Stimulated activated CD4-positive, alpha-beta T cell treated with anti-CD3 and anti-CD28 coated beads, Interleukin-1b, Interleukin-23, amount 100 ng/mL, for 24 hours (primary cell): ENCODE measurements around the gene ZNF189.
"Not testable (repeated sequence)": the region's sequence is repeated elsewhere in the genome, so short reads cannot be mapped to it uniquely, and the experiment has no call there.

ENCODE experiments used
- DNase-seq, 4 experiments: peaks; one replicate each; pipeline ENCODE4 v3.0.0-alpha.2; 2020; ENCODE audit warnings: low read depth in 4 of 4, low spot score in 1 of 4

ZNF189 gene

GRCh38 chr9:101376111-101376848 lies 22.4 kb upstream of the ZNF189 start:
- DNase-seq, result no peak

- DNase-seq, result no peak
Measured at GRCh38 chr9:101380295-101380694, 18.4 kb upstream of the ZNF189 start.

DNA sequence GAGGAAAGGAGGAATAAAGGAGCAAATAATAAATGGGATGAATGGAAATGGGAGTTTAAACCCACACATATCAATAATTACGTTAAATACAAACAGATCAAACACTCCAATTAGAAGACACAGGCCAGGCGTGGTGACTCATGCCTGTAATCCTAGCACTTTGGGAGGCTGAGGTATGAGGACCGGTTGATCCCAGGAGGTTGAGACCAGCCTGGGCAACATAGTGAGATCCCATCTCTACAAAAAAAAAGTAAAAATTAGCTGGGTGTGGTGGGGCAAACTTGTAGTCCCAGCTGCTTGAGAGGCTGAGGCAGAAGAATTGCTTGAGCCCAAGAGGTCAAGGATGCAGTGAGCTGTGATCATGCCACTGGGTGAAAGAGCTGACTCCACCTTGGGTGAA lies 17.5 kb upstream of the ZNF189 start:
- DNase-seq, result no peak

DNA sequence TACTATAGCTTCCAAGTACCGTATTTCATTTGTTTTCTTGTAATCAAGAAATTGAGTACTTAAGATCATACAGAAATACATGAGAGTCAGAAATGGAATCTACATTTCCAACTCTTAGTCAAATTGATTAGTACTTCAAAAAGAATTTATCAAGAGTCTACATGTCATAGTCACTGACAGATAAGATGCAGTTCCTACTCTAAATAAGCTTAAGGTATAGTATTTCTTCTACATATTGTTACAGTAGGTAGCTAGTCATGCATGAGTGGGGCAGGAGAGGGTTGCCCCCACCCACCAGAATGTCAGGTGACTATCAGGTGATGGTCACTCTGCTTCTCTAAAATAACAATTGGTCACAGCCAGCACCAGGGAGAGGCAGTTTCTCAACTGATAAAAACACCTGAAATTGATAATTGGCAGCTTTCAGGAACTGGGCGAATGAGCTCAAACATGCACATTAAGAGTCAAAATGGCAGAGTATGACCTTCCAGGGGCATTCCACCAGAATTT lies 16.8 kb upstream of the ZNF189 start:
- DNase-seq, result no peak

- DNase-seq, result no peak
Measured at GRCh38 chr9:101383361-101383760, 15.3 kb upstream of the ZNF189 start.

- DNase-seq, result not testable (repeated sequence)
Measured at GRCh38 chr9:101384873-101385536, 13.6 kb upstream of the ZNF189 start, which contains the start of gene BAAT. BAAT (minus strand) TSS chr9:101385006; CDS start chr9:101371404, 13,602 bp downstream.

- no peak for DNase-seq
Measured at GRCh38 chr9:101387871-101388506, 10.7 kb upstream of the ZNF189 start.

DNA sequence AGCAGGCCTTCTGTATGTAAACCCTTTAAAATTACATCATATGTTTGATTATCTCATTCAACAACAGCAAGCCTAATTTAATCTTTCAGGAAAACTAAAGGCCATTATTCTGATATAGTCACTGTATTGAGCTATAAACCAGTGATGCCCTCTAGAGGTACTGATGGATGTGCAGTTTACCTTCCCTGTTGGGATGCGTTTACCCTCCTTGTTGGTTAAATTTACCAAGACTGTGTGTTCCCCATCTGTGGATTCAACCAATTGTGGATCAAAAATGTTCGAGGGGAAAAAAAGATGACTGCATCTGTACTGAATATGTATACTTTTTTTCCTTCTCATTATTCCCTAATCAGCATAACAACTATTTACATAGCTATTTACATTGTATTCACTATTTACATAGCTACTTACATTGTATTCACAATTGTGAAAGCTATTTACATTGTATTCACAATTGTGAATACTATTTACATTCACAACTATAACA lies 10.1 kb upstream of the ZNF189 start:
- DNase-seq, result no peak

DNA sequence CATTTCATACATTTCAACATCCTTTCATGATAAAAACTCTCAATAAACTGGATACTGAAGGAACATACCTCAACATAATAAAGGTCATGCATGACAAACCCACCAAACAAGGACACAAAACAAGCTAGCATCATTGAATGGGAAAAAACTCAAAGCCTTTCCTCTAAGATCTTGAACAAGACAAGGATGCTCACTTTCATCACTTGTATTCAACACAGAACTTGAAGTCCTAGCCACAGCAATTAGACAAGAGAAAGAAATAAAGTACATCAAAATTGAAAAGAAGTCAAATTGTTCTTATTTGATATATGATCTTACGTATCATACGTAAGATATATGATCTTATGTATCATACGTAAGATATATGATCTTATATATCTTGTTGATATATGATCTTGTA lies 5.5 kb upstream of the ZNF189 start:
- no peak for DNase-seq

DNA sequence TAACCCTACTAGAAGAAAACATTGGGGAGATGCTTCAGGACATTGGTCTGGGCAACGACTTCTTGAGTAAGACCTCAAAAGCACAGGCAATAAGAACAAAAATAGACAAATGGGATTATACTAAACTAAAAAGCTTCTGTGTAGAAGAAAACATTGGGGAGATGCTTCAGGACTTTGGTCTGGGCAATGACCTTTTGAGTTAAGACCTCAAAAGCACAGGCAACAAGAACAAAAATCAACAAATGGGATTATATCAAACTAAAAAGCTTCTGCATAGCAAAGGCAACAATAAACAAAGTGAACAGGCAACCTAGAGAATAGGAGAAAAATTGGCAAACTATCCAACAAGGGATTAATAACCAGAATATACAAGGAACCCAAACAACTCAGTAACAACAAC lies 4.0 kb upstream of the ZNF189 start:
- no peak for DNase-seq

DNA sequence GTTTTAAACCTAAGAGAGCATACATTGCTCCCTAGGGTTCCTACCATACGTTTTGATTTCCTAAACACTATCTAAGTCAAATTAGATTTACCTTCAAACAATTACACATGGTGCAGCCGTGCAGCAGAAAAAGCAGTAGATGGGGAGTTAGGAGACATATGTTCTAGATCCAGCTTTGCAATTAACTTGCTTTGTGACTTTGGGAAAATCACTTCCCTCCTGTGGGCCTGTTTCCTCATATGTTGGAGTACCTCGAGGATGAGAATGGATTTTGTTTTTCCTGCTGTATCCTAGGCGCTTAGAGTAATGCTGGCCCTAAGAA lies 944 bp upstream of the ZNF189 start:
- no peak for DNase-seq

DNA sequence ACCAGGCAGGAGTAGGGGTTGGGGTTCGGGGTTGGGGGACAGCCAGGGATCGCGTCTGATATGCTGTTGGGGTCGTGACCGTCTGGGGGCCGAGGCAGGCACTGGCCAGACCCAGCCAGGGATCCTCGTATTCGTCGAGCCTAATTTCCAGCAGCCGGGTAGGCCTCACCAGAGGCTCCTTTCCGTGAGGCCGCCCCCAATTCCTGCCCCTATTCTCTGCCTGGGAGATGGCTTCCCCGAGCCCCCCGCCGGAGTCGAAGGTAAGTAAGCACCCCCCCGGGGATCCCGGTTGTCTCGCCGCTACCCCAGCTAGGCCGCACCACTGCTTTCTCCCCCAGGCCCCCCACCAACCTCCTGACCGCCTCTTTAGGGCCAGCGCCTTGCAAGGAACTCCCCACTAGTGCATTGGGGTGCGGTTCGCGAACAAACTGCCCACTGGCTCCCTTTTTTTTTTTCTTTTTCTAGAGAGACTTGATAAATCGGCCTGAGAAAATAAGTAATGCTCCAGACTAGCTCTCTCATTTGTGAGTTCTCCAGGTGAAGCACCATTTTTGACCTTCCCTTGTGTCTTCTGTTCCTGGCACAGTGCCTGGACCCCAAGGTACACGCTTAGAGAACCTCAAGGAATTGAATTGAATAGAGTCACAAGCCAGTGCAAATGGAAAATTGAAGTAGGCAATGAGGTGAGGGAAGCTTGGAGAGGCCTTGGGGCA lies 435 bp downstream of the ZNF189 start:
- DNase-seq, result no peak

GRCh38 chr9:101399643-101399970 lies 956 bp downstream of the ZNF189 start:
- DNase-seq, result no peak

- DNase-seq, result no peak
Measured at GRCh38 chr9:101400120-101400519, 1.5 kb downstream of the ZNF189 start.

- DNase-seq, result no peak
Measured at GRCh38 chr9:101403516-101404285, 5.0 kb downstream of the ZNF189 start.

DNA sequence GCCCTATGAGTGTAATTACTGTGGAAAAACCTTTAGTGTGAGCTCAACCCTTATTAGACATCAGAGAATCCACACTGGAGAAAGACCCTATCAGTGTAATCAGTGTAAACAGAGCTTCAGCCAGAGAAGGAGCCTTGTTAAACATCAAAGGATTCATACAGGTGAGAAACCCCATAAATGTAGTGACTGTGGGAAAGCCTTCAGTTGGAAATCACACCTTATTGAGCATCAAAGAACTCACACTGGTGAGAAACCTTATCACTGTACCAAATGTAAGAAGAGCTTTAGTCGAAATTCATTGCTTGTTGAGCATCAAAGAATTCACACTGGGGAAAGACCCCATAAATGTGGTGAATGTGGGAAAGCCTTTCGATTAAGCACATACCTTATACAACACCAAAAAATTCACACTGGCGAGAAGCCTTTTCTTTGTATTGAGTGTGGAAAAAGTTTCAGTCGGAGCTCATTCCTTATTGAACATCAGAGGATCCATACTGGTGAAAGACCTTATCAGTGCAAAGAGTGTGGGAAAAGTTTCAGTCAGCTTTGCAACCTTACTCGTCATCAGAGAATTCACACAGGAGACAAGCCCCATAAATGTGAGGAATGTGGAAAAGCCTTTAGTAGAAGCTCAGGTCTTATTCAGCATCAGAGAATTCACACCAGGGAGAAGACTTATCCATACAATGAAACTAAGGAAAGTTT lies 9.9 kb downstream of the ZNF189 start:
- DNase-seq, result no peak

DNA sequence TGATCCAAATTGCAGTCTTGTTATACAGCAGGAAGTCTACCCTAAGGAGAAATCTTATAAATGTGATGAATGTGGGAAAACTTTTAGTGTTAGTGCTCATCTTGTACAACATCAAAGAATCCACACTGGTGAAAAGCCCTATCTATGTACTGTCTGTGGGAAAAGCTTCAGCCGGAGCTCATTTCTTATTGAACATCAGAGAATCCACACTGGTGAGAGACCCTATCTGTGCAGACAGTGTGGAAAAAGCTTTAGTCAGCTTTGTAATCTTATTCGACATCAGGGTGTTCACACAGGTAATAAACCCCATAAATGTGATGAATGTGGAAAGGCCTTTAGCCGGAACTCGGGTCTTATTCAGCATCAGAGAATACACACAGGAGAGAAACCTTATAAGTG lies 10.4 kb downstream of the ZNF189 start:
- DNase-seq, result no peak

- no peak for DNase-seq
Measured at GRCh38 chr9:101414839-101415238, 16.2 kb downstream of the ZNF189 start.

DNA sequence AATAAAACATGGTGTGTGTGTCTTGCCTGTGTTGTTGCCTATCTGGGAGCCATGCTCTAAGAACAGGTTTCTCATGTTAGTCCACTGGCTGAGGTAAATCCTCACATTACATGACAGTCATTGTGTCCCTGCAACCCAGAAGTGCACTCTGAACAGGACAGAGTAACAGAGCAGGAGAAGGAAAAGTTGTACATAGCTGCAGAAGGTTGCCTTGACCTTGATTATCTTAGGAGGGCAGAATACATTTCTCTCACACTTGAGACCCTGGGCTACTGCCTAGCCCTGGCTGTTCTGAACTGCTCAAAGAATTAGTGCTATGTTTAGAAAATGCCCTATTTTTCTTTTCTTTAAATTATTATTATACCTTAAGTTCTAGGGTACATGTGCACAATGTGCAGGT lies 16.9 kb downstream of the ZNF189 start:
- DNase-seq, result no peak

DNA sequence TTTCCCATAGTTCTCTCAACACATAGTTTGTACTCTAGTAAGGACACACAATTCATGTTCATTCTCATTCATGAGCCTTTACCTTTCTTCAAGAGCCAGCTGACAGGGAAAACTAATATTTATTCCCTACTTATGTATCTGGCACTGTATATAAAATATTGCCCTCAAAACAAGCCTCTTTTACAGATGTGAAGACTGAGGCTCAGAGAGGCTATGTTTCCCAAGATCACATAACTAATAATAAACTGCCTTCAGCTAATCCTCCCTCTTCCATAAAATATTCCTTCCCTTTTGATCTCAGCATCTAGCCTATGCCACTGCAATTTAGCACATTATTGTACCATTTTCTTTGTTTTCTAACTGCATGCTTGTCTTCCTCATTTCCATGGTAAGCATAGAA lies 18.7 kb downstream of the ZNF189 start:
- DNase-seq, result no peak
